ENCODE measurements around the gene B3GNT2.

Gene B3GNT2

GRCh38 chr2:62177392-62178049 lies 18.4 kb upstream of the B3GNT2 start:
- TF ChIP-seq SNAI2 (CRISPR knock-in tag; IDR thresholded peaks at IDR 0.05) (no peak), GLIS3 (CRISPR knock-in tag; IDR thresholded peaks at IDR 0.05) (no peak), ZC3H10 (CRISPR knock-in tag; IDR thresholded peaks at IDR 0.05) (no peak), RARB (CRISPR knock-in tag; IDR thresholded peaks at IDR 0.05) (no peak), ISL1 (CRISPR knock-in tag; IDR thresholded peaks at IDR 0.05) (no peak), TOX (CRISPR knock-in tag; IDR thresholded peaks at IDR 0.05; ENCODE audit: borderline replicate concordance) (no peak), ZNF8 (CRISPR knock-in tag; IDR thresholded peaks at IDR 0.05) (no peak), PPARA (CRISPR knock-in tag; IDR thresholded peaks at IDR 0.05; ENCODE audit: borderline replicate concordance) (no peak), BACH2 (CRISPR knock-in tag; IDR thresholded peaks at IDR 0.05; ENCODE audit: borderline replicate concordance) (no peak), ESRRG (CRISPR knock-in tag; IDR thresholded peaks at IDR 0.05) (no peak), CSRNP3 (CRISPR knock-in tag; IDR thresholded peaks at IDR 0.05) (no peak), ZFP3 (CRISPR knock-in tag; IDR thresholded peaks at IDR 0.05) (no peak), ARNTL (CRISPR knock-in tag; IDR thresholded peaks at IDR 0.05; ENCODE audit: borderline replicate concordance, low read depth) (no peak), PATZ1 (CRISPR knock-in tag; IDR thresholded peaks at IDR 0.05; ENCODE audit: borderline replicate concordance) (no peak), OSR1 (CRISPR knock-in tag; IDR thresholded peaks at IDR 0.05) (no peak), TCF4 (CRISPR knock-in tag; IDR thresholded peaks at IDR 0.05; ENCODE audit: borderline replicate concordance) (no peak), CREB5 (CRISPR knock-in tag; IDR thresholded peaks at IDR 0.05; ENCODE audit: low read depth) (no peak), ZNF565 (CRISPR knock-in tag; conservative IDR thresholded peaks at IDR 0.05; ENCODE audit: low read depth) (no peak), ZNF70 (CRISPR knock-in tag; IDR thresholded peaks at IDR 0.05) (no peak)
- TF ChIP-seq, protein P1, sequence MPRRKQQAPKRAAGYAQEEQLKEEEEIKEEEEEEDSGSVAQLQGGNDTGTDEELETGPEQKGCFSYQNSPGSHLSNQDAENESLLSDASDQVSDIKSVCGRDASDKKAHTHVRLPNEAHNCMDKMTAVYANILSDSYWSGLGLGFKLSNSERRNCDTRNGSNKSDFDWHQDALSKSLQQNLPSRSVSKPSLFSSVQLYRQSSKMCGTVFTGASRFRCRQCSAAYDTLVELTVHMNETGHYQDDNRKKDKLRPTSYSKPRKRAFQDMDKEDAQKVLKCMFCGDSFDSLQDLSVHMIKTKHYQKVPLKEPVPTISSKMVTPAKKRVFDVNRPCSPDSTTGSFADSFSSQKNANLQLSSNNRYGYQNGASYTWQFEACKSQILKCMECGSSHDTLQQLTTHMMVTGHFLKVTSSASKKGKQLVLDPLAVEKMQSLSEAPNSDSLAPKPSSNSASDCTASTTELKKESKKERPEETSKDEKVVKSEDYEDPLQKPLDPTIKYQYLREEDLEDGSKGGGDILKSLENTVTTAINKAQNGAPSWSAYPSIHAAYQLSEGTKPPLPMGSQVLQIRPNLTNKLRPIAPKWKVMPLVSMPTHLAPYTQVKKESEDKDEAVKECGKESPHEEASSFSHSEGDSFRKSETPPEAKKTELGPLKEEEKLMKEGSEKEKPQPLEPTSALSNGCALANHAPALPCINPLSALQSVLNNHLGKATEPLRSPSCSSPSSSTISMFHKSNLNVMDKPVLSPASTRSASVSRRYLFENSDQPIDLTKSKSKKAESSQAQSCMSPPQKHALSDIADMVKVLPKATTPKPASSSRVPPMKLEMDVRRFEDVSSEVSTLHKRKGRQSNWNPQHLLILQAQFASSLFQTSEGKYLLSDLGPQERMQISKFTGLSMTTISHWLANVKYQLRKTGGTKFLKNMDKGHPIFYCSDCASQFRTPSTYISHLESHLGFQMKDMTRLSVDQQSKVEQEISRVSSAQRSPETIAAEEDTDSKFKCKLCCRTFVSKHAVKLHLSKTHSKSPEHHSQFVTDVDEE (CRISPR knock-in tag; IDR thresholded peaks at IDR 0.05), result no peak
- no peak for ATAC-seq

GRCh38 chr2:62178741-62179271 lies 17.1 kb upstream of the B3GNT2 start:
- no peak for ATAC-seq
- TF ChIP-seq RARB (CRISPR knock-in tag; IDR thresholded peaks at IDR 0.05) (no peak), ZC3H10 (CRISPR knock-in tag; IDR thresholded peaks at IDR 0.05) (no peak), ZNF565 (CRISPR knock-in tag; conservative IDR thresholded peaks at IDR 0.05; ENCODE audit: low read depth) (no peak), TOX (CRISPR knock-in tag; IDR thresholded peaks at IDR 0.05; ENCODE audit: borderline replicate concordance) (no peak), PPARA (CRISPR knock-in tag; IDR thresholded peaks at IDR 0.05; ENCODE audit: borderline replicate concordance) (no peak), ZNF8 (CRISPR knock-in tag; IDR thresholded peaks at IDR 0.05) (no peak), PATZ1 (CRISPR knock-in tag; IDR thresholded peaks at IDR 0.05; ENCODE audit: borderline replicate concordance) (no peak), OSR1 (CRISPR knock-in tag; IDR thresholded peaks at IDR 0.05) (no peak), CSDC2 (CRISPR knock-in tag; IDR thresholded peaks at IDR 0.05) (no peak), SNAI2 (CRISPR knock-in tag; IDR thresholded peaks at IDR 0.05) (no peak), ESRRG (CRISPR knock-in tag; IDR thresholded peaks at IDR 0.05) (no peak), ISL1 (CRISPR knock-in tag; IDR thresholded peaks at IDR 0.05) (no peak), CSRNP3 (CRISPR knock-in tag; IDR thresholded peaks at IDR 0.05) (no peak)
- TF ChIP-seq, protein P2, sequence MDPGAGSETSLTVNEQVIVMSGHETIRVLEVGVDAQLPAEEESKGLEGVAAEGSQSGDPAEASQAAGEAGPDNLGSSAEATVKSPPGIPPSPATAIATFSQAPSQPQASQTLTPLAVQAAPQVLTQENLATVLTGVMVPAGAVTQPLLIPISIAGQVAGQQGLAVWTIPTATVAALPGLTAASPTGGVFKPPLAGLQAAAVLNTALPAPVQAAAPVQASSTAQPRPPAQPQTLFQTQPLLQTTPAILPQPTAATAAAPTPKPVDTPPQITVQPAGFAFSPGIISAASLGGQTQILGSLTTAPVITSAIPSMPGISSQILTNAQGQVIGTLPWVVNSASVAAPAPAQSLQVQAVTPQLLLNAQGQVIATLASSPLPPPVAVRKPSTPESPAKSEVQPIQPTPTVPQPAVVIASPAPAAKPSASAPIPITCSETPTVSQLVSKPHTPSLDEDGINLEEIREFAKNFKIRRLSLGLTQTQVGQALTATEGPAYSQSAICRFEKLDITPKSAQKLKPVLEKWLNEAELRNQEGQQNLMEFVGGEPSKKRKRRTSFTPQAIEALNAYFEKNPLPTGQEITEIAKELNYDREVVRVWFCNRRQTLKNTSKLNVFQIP (CRISPR knock-in tag; IDR thresholded peaks at IDR 0.05; ENCODE audit: borderline replicate concordance, low read depth), result no peak
- TF ChIP-seq, protein P1 (CRISPR knock-in tag; IDR thresholded peaks at IDR 0.05), result no peak

Measured in SK-N-SH treated with all-trans-retinoic acid at 6 μM for 48 hours (cell line).